Activated naive CD4-positive, alpha-beta T cell treated with anti-CD3 and anti-CD28 coated beads, Interleukin-2, amount 10 ng/mL, durations not matched to agents 7 days and 5 days (primary cell): Measurements from ENCODE around the gene ASCL1.

Experiments used
- CTCF ChIA-PET: fragments of 350-600 bp; sonication (Branson Sonifier 250); formaldehyde crosslinking; loops from one replicate; lab custom pipeline; 2021; ENCODE audit warnings: antibody characterized with exemption; lab: Charles Lee
- DNase-seq: peaks from one replicate; pipeline ENCODE4 v3.0.0-alpha.2; 2020
- H3K27ac Mint-ChIP-seq: one replicate; pipeline ENCODE4 v1.8.0; 2021; ENCODE audit warnings: mild to moderate bottlenecking, moderate library complexity, mixed read lengths
- H3K27me3 Mint-ChIP-seq: one replicate; pipeline ENCODE4 v1.8.0; 2021; ENCODE audit warnings: mild to moderate bottlenecking, mixed read lengths
- H3K36me3 Mint-ChIP-seq: one replicate; pipeline ENCODE4 v1.8.0; 2021; ENCODE audit warnings: mixed read lengths
- H3K4me1 Mint-ChIP-seq: one replicate; pipeline ENCODE4 v1.8.0; 2021; ENCODE audit warnings: mixed read lengths
- H3K4me3 Mint-ChIP-seq: one replicate; pipeline ENCODE4 v1.8.0; 2021; ENCODE audit warnings: mild to moderate bottlenecking, moderate library complexity, mixed read lengths
- H3K9me3 Mint-ChIP-seq: one replicate; pipeline ENCODE4 v1.8.0; 2021; ENCODE audit warnings: mixed read lengths

ASCL1 gene

DNA sequence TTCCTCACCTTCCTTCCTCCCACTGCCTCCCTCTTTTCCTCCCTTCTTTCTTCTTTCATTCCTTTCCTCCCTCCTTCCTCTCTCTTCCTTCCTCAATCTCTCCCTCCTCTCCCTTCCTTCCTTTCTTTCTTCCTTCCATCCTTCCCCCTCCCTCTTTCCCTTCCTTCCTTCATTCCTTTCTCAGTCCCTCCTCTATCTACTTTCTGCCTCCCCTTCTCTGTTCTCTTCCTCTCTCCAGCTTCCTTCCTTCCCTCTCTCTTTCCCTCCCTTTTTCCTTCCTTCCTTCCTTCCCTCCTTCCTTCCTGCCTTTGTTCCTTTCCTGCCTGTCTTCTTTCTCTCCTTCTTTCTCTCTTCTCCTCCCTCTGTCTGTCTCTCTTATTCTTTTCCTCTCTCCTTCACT is 16.1 kb downstream of the ASCL1 start:
- CTCF ChIA-PET: no interaction called here

DNA sequence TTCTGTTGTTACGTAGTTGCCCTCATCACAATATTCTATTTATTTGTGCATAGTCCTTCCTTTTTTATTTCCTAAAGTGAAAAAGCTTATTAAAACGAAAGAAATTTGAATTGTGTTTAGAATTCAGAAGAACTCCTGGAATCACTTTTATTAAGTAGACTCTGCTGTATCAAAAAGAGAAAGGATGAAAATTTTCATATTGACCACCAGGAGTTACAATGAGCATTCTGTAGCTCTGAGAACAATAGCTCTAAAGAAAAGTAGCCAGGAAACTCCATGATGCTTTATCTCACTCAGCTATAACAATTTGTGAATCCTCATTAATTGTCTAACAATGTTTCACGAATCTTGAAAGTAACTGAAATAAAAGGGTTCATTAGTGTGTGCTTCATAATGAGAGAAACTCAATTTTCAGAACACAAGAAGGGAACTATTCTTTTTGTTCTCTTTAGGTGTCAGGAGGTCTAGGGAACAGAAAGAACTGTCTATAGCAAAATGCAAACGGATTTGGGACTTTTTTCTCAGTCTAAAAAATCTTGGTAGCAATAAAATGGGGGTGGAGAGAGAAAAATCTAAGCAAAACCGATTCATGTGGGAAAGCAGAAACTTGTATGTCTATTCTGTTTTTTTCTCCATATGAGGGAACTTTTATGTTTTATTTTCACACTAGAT is 19.3 kb downstream of the ASCL1 start:
- Mint-ChIP-seq H3K27ac (no peak overlapping the region), H3K27me3 (peaks cover 11% of the 10 kb centered on the region), H3K4me3 (no peak overlapping the region), H3K36me3 (no peaks in the 10 kb centered on the region), H3K9me3 (no peaks in the 10 kb centered on the region), H3K4me1 (no peaks in the 10 kb centered on the region)
- no peak for DNase-seq
- CTCF ChIA-PET: no interaction called here

More for the DNA sequence above, 16.1 kb downstream of the ASCL1 start:
- Mint-ChIP-seq H3K4me3 (no peak overlapping the region), H3K4me1 (no peaks in the 10 kb centered on the region), H3K27ac (no peak overlapping the region), H3K9me3 (no peaks in the 10 kb centered on the region), H3K36me3 (no peaks in the 10 kb centered on the region), H3K27me3 (peaks cover 16% of the 10 kb centered on the region)
- no peak for DNase-seq

DNA sequence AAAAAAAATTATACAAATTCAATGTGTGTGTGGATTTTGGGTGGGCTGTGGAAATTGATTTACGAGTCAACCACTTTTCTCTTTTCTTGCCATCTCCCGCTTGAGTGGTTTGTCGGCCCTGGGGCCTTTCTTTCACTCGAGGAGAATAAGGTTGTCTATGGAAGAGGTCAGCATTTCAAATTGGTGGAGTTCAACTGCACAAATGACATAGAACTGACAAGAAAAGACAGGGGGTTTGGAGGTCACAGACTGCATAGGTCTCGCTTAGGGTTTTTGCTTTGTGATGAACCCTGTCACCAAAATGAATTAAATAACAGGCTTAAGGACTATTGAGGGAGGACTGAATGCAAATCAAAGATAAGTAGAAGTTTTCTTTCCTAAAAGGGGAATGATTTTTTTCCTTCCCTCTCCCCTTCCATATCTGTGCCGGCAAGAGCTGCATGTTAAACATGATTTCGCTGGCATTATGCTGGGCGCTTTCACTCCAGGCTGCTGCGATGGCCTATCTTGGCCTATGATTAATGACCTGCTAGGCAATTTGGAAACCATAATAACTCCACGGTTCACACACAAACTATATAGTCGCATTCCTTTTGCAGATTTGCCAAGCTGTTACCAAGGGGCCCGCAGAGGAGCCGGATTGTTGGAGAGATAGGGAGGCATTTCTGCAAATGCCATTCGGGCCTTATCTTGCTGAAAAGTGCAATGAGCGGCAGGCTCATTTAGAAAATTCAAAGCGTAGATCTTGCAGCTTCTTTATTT is 20.7 kb downstream of the ASCL1 start:
- CTCF ChIA-PET: no interaction called here
- Mint-ChIP-seq H3K4me3 (no peak overlapping the region), H3K4me1 (no peaks in the 10 kb centered on the region), H3K27me3 (peaks cover 9% of the 10 kb centered on the region), H3K27ac (no peak overlapping the region), H3K36me3 (no peaks in the 10 kb centered on the region), H3K9me3 (no peaks in the 10 kb centered on the region)
- no peak for DNase-seq

DNA sequence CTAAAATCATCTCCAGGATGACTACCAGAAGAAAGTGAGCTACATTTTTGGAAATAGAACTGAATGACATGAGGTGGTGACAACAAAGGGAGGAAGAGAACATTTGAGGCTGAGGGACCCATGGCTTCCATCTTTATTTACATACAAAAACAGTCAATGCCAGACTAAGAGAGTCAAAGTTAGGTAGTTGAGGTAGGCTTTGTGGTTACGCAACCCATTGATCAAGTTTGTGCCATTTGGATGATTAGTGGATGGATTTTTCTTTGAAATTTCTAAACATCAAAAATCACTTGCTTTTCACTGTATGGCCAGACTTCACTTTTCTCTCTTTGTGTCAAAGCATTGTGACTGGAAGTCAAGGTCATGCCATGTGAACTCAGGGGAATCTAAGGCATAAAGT is 22.9 kb downstream of the ASCL1 start:
- no peaks in the 10 kb centered on the region for H3K9me3 Mint-ChIP-seq
- no peaks in the 10 kb centered on the region for H3K27me3 Mint-ChIP-seq
- DNase-seq: no peak
- H3K36me3 Mint-ChIP-seq: no peaks in the 10 kb centered on the region
- no peak overlapping the region for H3K27ac Mint-ChIP-seq
- CTCF ChIA-PET: no interaction called here
- no peaks in the 10 kb centered on the region for H3K4me1 Mint-ChIP-seq
- H3K4me3 Mint-ChIP-seq: no peak overlapping the region

DNA sequence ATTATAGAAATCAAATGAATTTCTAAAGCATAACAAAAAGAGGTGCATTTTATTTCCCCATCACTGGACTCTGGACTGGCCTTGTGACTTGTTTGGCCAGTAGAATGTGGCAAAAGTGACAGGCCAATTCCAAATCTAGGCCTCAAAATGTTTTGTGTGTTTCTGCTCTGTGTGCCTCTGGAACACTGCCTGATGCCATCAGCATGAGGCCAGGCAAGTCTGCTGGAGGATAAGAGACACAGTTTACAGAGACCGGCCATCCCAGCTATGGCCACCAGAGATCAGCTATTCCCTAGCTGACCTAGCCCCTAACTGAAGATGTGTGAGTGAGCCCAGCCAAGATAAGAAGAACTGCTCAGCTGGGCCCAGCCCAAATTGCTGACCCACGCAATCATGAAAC is 32.9 kb downstream of the ASCL1 start:
- Mint-ChIP-seq H3K27ac (no peak overlapping the region), H3K4me1 (peaks cover 7% of the 10 kb centered on the region), H3K27me3 (no peaks in the 10 kb centered on the region), H3K36me3 (no peaks in the 10 kb centered on the region), H3K4me3 (no peak overlapping the region), H3K9me3 (no peaks in the 10 kb centered on the region)
- CTCF ChIA-PET: no interaction called here
- DNase-seq: no peak

DNA sequence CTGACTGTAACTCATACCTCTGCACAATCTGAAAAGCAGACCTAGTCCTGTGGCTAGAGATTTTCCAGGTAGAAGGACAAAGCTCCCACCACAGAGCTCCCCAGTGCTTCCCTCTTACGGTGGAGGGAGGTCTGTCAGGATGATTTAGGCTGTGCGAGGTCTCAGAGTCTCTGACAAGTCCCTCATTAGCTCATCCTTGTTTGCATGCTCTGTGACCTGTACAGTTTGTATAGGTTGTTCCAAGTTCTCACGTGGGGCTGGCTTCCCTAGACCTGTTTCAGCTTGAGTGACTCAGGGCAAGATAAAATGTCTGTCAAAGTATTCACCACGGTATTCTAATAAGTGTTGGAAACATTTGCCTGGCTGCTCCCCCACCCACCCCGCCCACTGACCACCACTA is 34.8 kb downstream of the ASCL1 start:
- CTCF ChIA-PET: no interaction called here
- no peak for DNase-seq
- no peak overlapping the region for H3K27ac Mint-ChIP-seq
- H3K9me3 Mint-ChIP-seq: peaks cover under 1% of the 10 kb centered on the region
- no peaks in the 10 kb centered on the region for H3K36me3 Mint-ChIP-seq
- no peak overlapping the region for H3K4me3 Mint-ChIP-seq
- peaks cover 7% of the 10 kb centered on the region for H3K4me1 Mint-ChIP-seq
- H3K27me3 Mint-ChIP-seq: no peaks in the 10 kb centered on the region

DNA sequence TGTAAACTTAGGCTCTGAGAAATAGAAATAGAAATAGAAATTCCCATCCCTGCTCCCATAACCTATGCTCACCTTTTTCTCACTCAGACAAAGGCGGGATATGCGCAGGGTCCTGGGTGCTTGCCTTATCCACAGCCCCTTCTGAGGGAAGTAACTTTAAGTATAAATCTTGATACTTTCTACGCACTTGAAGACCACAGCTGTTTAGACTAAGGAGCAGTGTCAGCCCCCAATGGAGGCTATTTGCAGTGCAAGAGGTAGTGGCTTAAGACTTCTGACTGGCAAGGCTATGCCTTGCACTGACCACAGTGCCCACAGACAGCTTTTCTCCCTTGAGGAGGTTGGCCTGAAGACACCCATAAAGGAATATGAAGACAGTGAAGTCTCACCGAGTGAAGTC is 35.2 kb downstream of the ASCL1 start:
- Mint-ChIP-seq H3K27ac (no peak overlapping the region), H3K9me3 (peaks cover 4% of the 10 kb centered on the region), H3K36me3 (no peaks in the 10 kb centered on the region), H3K27me3 (no peaks in the 10 kb centered on the region), H3K4me3 (no peak overlapping the region), H3K4me1 (peaks cover 7% of the 10 kb centered on the region)
- DNase-seq: no peak
- CTCF ChIA-PET: no interaction called here

DNA sequence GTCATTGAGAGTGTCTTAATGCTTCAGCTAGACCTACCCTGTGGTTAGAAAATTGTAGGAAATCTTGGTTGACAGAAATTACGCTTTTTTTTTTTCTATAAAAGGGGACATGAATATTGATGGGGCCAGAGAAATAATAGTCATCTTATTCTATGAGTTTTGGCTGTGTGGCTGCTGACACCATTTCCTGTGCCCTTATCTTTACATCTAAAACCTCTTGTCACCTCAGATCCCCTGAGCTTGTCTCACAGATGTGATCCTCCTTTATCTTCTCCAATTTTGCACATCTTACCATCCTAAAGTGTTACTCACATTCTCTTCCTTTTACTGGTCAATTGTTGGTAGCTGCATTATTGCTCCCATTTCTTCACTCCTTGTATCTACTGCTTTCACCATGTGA is 36.1 kb downstream of the ASCL1 start:
- no peak for DNase-seq
- Mint-ChIP-seq H3K27me3 (no peaks in the 10 kb centered on the region), H3K36me3 (no peaks in the 10 kb centered on the region), H3K4me1 (peaks cover 7% of the 10 kb centered on the region), H3K9me3 (peaks cover 4% of the 10 kb centered on the region), H3K4me3 (no peak overlapping the region), H3K27ac (no peak overlapping the region)
- CTCF ChIA-PET: no interaction called here

DNA sequence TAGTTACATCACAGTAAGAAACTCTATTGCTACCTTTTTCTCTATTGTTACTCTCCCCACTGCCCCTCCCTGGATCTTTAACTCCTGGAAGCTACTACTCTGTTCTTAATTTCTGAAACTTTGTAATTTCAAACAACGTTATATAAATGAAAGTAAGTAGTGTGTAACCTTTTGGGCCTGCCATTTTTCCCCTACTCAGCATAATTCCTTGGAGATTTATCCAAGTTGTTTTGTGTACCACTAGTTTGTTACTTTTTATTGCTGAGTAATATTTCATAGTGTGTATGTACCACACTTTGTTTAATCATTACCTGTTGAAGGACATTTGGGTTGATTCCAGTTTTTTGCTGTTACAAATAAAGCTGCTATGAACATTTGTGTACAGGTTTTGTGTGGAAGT is 37.9 kb downstream of the ASCL1 start:
- Mint-ChIP-seq H3K4me3 (no peak overlapping the region), H3K27me3 (no peaks in the 10 kb centered on the region), H3K27ac (no peak overlapping the region), H3K9me3 (peaks cover 4% of the 10 kb centered on the region), H3K36me3 (no peaks in the 10 kb centered on the region), H3K4me1 (peaks cover 7% of the 10 kb centered on the region)
- no peak for DNase-seq
- CTCF ChIA-PET: interaction anchor here (0.6 kb wide), 1 partner anchor 11 kb away, joined by 3 read pairs; no protein-coding TSS in a partner anchor
